ENCODE measurements around the gene SNAI1. TPM values are rescaled to one million over a fixed set of nuclear protein-coding genes. Genes with fewer than 3 reads are reported as not detected.

The SNAI1 gene
- total RNA-seq, 1 donor from 2014 or later = 13.4 TPM

DNA sequence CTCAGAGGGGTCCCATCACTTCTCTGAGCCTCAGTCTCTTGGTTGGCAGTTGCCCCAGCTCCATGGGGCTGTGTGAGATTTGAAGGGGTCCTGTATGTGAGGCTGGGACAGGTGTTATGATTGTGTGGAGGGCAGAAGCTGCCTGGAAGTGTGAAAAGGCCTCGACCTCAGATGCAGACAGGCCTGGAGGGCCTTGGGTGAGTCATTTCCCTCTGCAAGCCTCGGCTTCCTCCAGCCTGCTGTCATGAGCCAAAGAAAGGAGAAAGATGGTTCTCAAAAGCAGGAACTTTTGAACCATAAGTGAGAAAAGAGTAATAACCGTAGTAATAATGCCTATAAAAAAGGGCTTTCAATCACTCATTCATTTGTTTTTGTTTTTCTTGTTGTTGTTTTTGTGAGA is 37.5 kb downstream of the SNAI1 start:
- Mint-ChIP-seq H3K4me1 (ENCODE audit: unreplicated experiment) (peaks cover 40% of the 10 kb centered on the region), H3K27me3 (ENCODE audit: unreplicated experiment) (no peaks in the 10 kb centered on the region), H3K27ac (ENCODE audit: unreplicated experiment) (no peak overlapping the region), H3K36me3 (ENCODE audit: unreplicated experiment) (no peaks in the 10 kb centered on the region), H3K4me3 (ENCODE audit: unreplicated experiment) (no peak overlapping the region), H3K9me3 (ENCODE audit: unreplicated experiment) (no peaks in the 10 kb centered on the region)
- DNase-seq (ENCODE audit: extremely low spot score, unreplicated experiment) = no peak
- TF ChIP-seq, protein P1, sequence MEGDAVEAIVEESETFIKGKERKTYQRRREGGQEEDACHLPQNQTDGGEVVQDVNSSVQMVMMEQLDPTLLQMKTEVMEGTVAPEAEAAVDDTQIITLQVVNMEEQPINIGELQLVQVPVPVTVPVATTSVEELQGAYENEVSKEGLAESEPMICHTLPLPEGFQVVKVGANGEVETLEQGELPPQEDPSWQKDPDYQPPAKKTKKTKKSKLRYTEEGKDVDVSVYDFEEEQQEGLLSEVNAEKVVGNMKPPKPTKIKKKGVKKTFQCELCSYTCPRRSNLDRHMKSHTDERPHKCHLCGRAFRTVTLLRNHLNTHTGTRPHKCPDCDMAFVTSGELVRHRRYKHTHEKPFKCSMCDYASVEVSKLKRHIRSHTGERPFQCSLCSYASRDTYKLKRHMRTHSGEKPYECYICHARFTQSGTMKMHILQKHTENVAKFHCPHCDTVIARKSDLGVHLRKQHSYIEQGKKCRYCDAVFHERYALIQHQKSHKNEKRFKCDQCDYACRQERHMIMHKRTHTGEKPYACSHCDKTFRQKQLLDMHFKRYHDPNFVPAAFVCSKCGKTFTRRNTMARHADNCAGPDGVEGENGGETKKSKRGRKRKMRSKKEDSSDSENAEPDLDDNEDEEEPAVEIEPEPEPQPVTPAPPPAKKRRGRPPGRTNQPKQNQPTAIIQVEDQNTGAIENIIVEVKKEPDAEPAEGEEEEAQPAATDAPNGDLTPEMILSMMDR (IDR thresholded peaks at IDR 0.05) = no peak

DNA sequence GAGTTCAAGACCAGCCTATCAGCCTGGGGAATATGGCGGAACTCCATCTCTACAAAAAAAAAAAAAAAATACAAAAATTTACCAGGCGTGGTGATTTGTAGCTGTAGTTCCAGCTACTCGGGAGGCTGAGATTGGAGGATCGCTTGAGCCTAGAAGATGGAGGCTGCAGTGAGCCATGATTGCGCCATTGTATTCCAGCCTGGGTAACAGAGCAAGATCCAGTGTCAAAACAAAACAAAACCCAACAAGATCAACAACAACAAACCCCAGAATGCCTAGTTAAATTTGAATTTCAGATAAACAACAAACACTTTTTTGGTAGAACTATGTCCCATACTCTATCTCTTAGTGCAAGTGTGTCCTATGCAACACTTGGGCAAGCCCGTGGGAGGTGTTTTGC is 39.9 kb downstream of the SNAI1 start:
- Mint-ChIP-seq H3K4me1 (ENCODE audit: unreplicated experiment) (peaks cover 34% of the 10 kb centered on the region), H3K36me3 (ENCODE audit: unreplicated experiment) (no peaks in the 10 kb centered on the region), H3K9me3 (ENCODE audit: unreplicated experiment) (no peaks in the 10 kb centered on the region), H3K27ac (ENCODE audit: unreplicated experiment) (no peak overlapping the region), H3K4me3 (ENCODE audit: unreplicated experiment) (no peak overlapping the region), H3K27me3 (ENCODE audit: unreplicated experiment) (no peaks in the 10 kb centered on the region)
- no peak for DNase-seq (ENCODE audit: extremely low spot score, unreplicated experiment)
- TF ChIP-seq, protein P1 (IDR thresholded peaks at IDR 0.05) = no peak

DNA sequence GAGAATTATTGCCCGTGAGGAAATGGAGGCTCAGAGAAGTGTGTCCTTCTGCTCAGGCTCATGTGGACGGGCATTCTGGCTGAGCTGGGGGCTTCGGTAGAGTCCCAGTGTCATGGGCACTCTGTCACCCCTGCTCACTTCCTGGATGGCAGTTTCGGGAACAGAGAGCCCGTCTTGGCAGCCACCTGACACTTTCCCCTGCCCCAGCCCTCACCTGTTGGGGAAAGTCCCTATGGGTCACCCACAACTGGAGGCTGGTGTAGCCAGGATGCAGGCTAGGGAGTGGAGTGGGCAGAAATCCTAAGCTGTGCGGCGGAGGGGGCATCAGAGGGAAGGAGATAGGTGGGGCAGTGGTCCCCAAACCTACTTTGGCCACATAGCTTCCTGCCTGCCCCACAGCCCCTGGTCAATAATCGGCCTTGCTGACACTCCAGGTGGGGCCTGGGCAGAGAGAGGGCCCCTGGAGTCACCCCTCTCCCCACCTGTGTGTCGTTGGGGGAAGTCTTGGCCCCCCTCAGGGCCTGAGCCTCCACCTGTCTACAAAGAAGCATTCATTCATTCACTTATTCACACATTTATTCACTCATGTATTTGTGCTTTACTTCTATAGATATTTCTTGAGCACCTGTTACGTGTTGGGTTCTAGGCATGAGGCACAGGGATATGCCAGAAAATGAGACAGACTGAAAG is 40.5 kb downstream of the SNAI1 start:
- no peaks in the 10 kb centered on the region for H3K9me3 Mint-ChIP-seq (ENCODE audit: unreplicated experiment)
- H3K4me3 Mint-ChIP-seq (ENCODE audit: unreplicated experiment) = no peak overlapping the region
- no peak for DNase-seq (ENCODE audit: extremely low spot score, unreplicated experiment)
- no peaks in the 10 kb centered on the region for H3K36me3 Mint-ChIP-seq (ENCODE audit: unreplicated experiment)
- TF ChIP-seq, protein P1 (IDR thresholded peaks at IDR 0.05) = no peak
- no peak overlapping the region for H3K27ac Mint-ChIP-seq (ENCODE audit: unreplicated experiment)
- no peaks in the 10 kb centered on the region for H3K27me3 Mint-ChIP-seq (ENCODE audit: unreplicated experiment)
- H3K4me1 Mint-ChIP-seq (ENCODE audit: unreplicated experiment) = peaks cover 34% of the 10 kb centered on the region

DNA sequence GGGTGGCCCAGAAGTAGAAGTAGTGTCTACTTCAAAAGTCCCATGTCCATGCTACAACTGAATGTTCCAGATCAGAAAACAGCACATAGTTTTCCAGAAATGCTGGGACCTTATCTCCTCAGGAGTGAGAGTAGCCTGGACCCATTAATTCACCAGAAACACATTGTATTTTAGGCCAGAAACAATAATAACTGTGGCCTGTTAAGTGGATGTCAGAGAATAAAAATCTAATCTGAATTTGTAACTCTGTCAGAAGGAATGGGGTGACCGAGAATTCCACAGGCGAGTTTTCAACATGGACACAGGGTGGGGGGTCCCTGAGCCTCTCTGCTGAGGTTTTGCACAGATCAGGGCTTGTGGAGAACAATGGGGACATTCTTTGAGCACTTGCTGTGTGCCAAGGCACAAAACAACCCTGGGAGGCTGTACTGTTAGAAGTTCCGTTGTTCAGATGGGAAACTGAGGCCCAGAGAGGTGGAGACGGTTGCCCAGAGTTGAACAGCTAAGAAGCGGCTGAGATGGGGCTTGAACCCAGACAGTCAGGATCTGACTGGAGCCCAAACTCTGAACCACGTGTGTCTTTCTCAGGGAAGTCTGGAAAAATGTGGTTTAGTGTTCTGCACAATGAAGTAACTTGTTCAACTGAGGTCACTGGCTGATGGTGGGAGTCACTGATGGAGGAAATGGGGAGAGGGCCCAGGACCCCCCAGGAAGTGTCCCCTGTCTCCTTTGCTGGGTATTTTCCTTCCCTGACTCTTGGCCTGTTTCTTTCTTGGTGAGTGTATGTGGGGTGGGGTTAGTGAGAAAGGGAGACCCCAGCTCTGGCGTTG is 44.2 kb downstream of the SNAI1 start:
- DNase-seq (ENCODE audit: extremely low spot score, unreplicated experiment) = no peak
- no peaks in the 10 kb centered on the region for H3K36me3 Mint-ChIP-seq (ENCODE audit: unreplicated experiment)
- H3K4me1 Mint-ChIP-seq (ENCODE audit: unreplicated experiment) = peaks cover 54% of the 10 kb centered on the region
- H3K27ac Mint-ChIP-seq (ENCODE audit: unreplicated experiment) = peak overlapping the region; percentile 86
- TF ChIP-seq, protein P1 (IDR thresholded peaks at IDR 0.05) = no peak
- no peak overlapping the region for H3K4me3 Mint-ChIP-seq (ENCODE audit: unreplicated experiment)
- no peaks in the 10 kb centered on the region for H3K27me3 Mint-ChIP-seq (ENCODE audit: unreplicated experiment)
- H3K9me3 Mint-ChIP-seq (ENCODE audit: unreplicated experiment) = no peaks in the 10 kb centered on the region

DNA sequence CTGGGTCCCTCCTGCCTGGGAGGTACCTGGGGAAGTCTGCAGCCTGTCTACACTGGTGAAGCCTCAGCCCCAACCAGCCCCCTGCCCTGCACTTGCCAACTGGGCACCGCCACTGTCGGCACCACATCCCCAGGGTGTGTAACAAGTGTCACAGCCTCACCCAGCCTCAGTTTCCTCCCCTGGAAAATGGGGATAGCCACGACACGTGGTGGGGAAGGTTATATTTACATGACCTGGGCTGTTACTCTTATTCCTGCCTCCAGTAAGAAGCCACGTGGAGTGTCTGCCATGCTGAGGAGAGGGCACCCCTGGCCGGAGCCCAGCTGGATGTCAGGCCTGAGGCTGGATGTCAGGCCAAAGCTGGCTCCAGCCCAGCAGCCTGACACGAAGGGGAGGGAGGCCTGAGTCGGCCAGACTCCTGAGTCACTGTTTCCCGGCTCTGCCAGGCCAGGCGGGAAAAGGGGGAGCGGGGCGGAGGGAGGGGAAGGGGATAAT is 44.9 kb downstream of the SNAI1 start:
- peak; percentile 95 for DNase-seq (ENCODE audit: extremely low spot score, unreplicated experiment)
- Mint-ChIP-seq H3K27me3 (ENCODE audit: unreplicated experiment) (no peaks in the 10 kb centered on the region), H3K9me3 (ENCODE audit: unreplicated experiment) (no peaks in the 10 kb centered on the region), H3K4me3 (ENCODE audit: unreplicated experiment) (no peak overlapping the region), H3K4me1 (ENCODE audit: unreplicated experiment) (peaks cover 57% of the 10 kb centered on the region), H3K36me3 (ENCODE audit: unreplicated experiment) (no peaks in the 10 kb centered on the region), H3K27ac (ENCODE audit: unreplicated experiment) (peak overlapping the region; percentile 86)
- TF ChIP-seq, protein P1 (IDR thresholded peaks at IDR 0.05) = no peak

Measured in osteocyte (in vitro differentiated cells).